Measurements from ENCODE around the gene AEN.

DNA sequence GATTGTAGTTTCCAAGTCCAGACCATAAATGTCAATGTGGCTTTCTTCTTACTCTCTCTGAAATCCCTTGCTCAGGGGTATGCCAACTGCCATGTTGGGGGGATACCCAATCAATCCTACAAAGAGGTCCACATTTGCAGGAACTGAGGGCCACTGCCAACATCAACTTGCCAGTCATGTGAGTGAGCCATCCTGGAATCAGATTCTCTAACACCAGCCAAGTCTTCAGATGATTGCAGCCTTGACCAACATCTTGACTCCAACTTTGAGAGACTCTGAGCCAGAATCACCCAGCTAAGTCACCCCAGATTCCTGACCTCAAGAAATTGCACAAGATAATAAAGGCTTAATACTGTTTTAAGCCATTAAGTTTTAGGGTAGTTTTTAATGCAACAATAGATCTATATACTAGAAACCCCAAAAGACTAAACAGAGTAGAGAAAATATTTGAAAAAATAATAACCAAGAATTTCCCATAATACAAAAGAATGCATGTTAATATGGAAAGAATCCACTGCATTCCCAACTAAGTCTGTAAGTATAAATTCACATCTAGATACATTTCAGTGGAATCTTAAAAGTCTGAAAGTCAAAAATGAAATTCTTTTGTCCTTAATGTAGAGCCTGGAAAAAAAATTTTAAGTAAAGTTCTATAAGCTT lies 40.0 kb downstream of the AEN start:
- TF ChIP-seq, protein P1, sequence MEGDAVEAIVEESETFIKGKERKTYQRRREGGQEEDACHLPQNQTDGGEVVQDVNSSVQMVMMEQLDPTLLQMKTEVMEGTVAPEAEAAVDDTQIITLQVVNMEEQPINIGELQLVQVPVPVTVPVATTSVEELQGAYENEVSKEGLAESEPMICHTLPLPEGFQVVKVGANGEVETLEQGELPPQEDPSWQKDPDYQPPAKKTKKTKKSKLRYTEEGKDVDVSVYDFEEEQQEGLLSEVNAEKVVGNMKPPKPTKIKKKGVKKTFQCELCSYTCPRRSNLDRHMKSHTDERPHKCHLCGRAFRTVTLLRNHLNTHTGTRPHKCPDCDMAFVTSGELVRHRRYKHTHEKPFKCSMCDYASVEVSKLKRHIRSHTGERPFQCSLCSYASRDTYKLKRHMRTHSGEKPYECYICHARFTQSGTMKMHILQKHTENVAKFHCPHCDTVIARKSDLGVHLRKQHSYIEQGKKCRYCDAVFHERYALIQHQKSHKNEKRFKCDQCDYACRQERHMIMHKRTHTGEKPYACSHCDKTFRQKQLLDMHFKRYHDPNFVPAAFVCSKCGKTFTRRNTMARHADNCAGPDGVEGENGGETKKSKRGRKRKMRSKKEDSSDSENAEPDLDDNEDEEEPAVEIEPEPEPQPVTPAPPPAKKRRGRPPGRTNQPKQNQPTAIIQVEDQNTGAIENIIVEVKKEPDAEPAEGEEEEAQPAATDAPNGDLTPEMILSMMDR (IDR thresholded peaks at IDR 0.05; ENCODE audit: insufficient read depth, low read depth, low read length): no peak
- no peak for TF ChIP-seq EZH2 (IDR thresholded peaks at IDR 0.05; ENCODE audit: insufficient read depth, low read length)

All from astrocyte (in vitro differentiated cells and primary cell).